Osteocyte (in vitro differentiated cells): ENCODE data around the gene GRIN2D. TPM values are rescaled to one million over a fixed set of nuclear protein-coding genes. Genes with fewer than 3 reads are reported as not detected.

ENCODE experiments used
- DNase-seq: peaks from one replicate; pipeline ENCODE4 v3.0.0; 2021; ENCODE audit warnings: mixed read lengths; ENCODE audit not compliant: unreplicated experiment; ENCODE audit errors: extremely low spot score
- H3K27ac Mint-ChIP-seq: one replicate; pipeline ENCODE4 v1.8.0; 2021; ENCODE audit warnings: mild to moderate bottlenecking, mixed read lengths; ENCODE audit not compliant: unreplicated experiment
- H3K27me3 Mint-ChIP-seq: one replicate; pipeline ENCODE4 v1.8.0; 2021; ENCODE audit warnings: mixed read lengths; ENCODE audit not compliant: unreplicated experiment
- H3K36me3 Mint-ChIP-seq: one replicate; pipeline ENCODE4 v1.8.0; 2021; ENCODE audit warnings: mixed read lengths; ENCODE audit not compliant: unreplicated experiment
- H3K4me1 Mint-ChIP-seq: one replicate; pipeline ENCODE4 v1.8.0; 2021; ENCODE audit warnings: mixed read lengths; ENCODE audit not compliant: unreplicated experiment
- H3K4me3 Mint-ChIP-seq: one replicate; pipeline ENCODE4 v1.8.0; 2021; ENCODE audit warnings: mild to moderate bottlenecking, moderate library complexity, mixed read lengths; ENCODE audit not compliant: unreplicated experiment
- H3K9me3 Mint-ChIP-seq: one replicate; pipeline ENCODE4 v1.8.0; 2021; ENCODE audit warnings: mixed read lengths; ENCODE audit not compliant: unreplicated experiment
- CTCF ChIP-seq: fragments of 200-600 bp; sonication (generic); IDR thresholded peaks from 2 replicates; pipeline ENCODE4 v1.5.0; 2021; ENCODE audit warnings: antibody characterized with exemption, mild to moderate bottlenecking, moderate library complexity
- total RNA-seq: library from RNA; stranded (reverse); gene quantifications from 2 replicates; pipeline ENCODE4 v1.2.1, GENCODE V29; 2021

GRIN2D gene
- total RNA-seq, 1 donor from 2014 or later, result 1.2 TPM

- Mint-ChIP-seq H3K36me3 (peaks cover 2% of the 10 kb centered on the region), H3K9me3 (no peaks in the 10 kb centered on the region), H3K27me3 (no peaks in the 10 kb centered on the region), H3K4me3 (no peak overlapping the region), H3K27ac (no peak overlapping the region), H3K4me1 (peaks cover 20% of the 10 kb centered on the region)
- DNase-seq, result no peak
- no peak for TF ChIP-seq CTCF
Observed at GRCh38 chr19:48441360-48442050, 48.0 kb downstream of the GRIN2D start.

GRCh38 chr19:48442116-48443035 is 48.9 kb downstream of the GRIN2D start:
- Mint-ChIP-seq H3K27ac (no peak overlapping the region), H3K4me3 (no peak overlapping the region), H3K4me1 (peaks cover 19% of the 10 kb centered on the region), H3K27me3 (no peaks in the 10 kb centered on the region), H3K9me3 (no peaks in the 10 kb centered on the region), H3K36me3 (peaks cover 2% of the 10 kb centered on the region)
- DNase-seq, result no peak
- TF ChIP-seq CTCF, result no peak

- Mint-ChIP-seq H3K27me3 (no peaks in the 10 kb centered on the region), H3K4me1 (peaks cover 14% of the 10 kb centered on the region), H3K9me3 (no peaks in the 10 kb centered on the region), H3K27ac (no peak overlapping the region), H3K4me3 (no peak overlapping the region), H3K36me3 (peaks cover 8% of the 10 kb centered on the region)
- no peak for TF ChIP-seq CTCF
- DNase-seq, result no peak
Observed at GRCh38 chr19:48443256-48443655, 49.8 kb downstream of the GRIN2D start.

Other genes starting within 250 kb of the GRIN2D start
- 19.0 and 23.0 TPM in 2 replicates for gene LIG1, start 223.3 kb upstream of the GRIN2D start, total RNA-seq
- gene ZSWIM9, start 223.0 kb upstream of the GRIN2D start, total RNA-seq, result 5.7 and 6.6 TPM in 2 replicates
- gene CARD8, start 137.8 kb upstream of the GRIN2D start, total RNA-seq, result 36.4 and 38.0 TPM in 2 replicates
- gene ZNF114, start 123.6 kb upstream of the GRIN2D start, total RNA-seq, result 0.97 and 0.99 TPM in 2 replicates
- 201 and 212 TPM in 2 replicates for gene EMP3, start 68.1 kb upstream of the GRIN2D start, total RNA-seq
- gene TMEM143, start 29.7 kb upstream of the GRIN2D start, total RNA-seq, result 9.1 and 12.3 TPM in 2 replicates
- gene SYNGR4, start 29.3 kb upstream of the GRIN2D start, total RNA-seq, result not detected in 2 replicates
- 267 and 275 TPM in 2 replicates for gene KDELR1, start 2.1 kb upstream of the GRIN2D start, total RNA-seq
- gene GRWD1, start 52.3 kb downstream of the GRIN2D start, total RNA-seq, result 36.2 and 38.4 TPM in 2 replicates
- 0.86 and 1.6 TPM in 2 replicates for gene KCNJ14, start 61.9 kb downstream of the GRIN2D start, total RNA-seq
- gene CYTH2, start 75.7 kb downstream of the GRIN2D start, total RNA-seq, result 92.1 and 107 TPM in 2 replicates
- 0.32 and 0.39 TPM in 2 replicates for gene LMTK3, start 118.2 kb downstream of the GRIN2D start, total RNA-seq
- not detected in 2 replicates for gene SULT2B1, start 158.5 kb downstream of the GRIN2D start, total RNA-seq
- gene SPACA4, start 213.1 kb downstream of the GRIN2D start, total RNA-seq, result not detected in 2 replicates
- gene FAM83E, start 221.4 kb downstream of the GRIN2D start, total RNA-seq, result 1.1 and 1.3 TPM in 2 replicates
- gene RPL18, start 225.5 kb downstream of the GRIN2D start, total RNA-seq, result 1,287 and 1,310 TPM in 2 replicates
- 34.4 and 34.7 TPM in 2 replicates for gene SPHK2, start 225.8 kb downstream of the GRIN2D start, total RNA-seq
- gene DBP, start 243.7 kb downstream of the GRIN2D start, total RNA-seq, result 18.5 and 20.3 TPM in 2 replicates